Activated T-cell treated with anti-CD3 and anti-CD28 coated beads for 48 hours (primary cell): ENCODE results near the gene OLFM1.

Experiments
- DNase-seq: peaks from one replicate; pipeline ENCODE4 v3.0.0-alpha.2; 2020; ENCODE audit warnings: low read depth

The OLFM1 gene

DNA sequence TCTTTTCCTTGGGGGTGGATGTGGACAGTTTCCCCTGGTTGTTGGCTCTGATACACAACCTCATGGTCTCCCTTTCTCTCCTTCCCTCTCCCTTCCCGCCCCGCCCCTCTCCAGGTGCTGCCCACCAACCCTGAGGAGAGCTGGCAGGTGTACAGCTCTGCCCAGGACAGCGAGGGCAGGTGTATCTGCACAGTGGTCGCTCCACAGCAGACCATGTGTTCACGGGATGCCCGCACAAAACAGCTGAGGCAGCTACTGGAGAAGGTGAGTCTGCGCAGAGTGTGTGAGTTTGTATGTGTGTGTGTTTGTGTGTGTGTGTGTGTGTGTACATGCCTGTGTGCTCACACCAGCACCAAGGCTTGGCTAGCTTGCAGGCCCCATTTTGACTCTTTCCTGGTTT lies 2.6 kb downstream of the OLFM1 start:
- DNase-seq, result no peak

DNA sequence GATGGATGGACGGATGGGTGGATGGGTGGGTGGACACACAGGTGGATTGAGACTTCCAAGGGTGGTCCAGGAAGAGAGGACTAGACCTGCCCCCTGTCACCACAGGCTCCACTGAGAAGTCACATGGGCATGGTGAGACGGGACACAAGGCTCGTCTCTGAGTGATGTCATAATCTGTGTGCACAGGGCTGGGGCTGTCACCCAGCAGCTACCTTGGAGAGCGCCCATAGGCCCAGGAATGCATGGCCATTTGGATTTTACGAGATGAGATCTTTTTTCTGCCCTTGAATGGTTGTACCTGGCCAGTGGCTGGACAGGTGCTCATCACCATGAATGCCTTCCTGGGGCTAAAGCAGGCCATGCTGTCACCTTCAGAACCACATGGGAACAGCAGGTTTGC lies 3.1 kb downstream of the OLFM1 start:
- DNase-seq, result no peak

DNA sequence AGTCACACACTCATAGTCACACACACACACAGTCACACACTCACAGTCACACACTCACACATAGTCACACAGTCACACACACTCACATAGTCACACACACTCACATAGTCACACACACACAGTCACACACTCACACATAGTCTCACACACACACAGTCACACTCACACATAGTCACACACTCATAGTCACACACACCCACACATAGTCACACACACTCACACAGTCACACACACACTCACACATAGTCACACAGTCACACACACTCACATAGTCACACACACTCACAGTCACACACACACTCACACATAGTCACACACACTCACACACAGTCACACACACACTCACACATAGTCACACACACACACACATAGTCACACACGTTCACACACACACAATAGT lies 4.1 kb downstream of the OLFM1 start:
- no peak for DNase-seq

DNA sequence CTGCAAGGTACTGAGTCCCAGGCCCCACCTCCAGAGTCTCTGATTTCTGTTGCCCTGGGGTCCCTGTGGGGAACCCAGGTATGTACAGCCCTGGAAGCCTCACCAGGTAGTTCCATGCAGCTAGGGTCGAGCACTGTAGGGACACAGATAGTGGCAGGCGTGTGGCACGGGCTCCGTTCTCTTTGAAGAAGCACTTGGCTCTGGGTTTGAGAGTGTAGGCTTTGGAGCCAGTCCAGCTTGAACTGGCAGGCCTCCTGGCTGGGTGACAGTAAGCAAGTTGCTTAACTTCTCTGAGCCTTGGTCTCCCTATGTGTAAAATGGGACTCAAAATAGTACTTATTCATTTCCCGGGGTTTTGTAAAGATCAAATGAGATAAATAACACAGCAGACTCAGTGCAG lies 5.6 kb downstream of the OLFM1 start:
- no peak for DNase-seq

DNA sequence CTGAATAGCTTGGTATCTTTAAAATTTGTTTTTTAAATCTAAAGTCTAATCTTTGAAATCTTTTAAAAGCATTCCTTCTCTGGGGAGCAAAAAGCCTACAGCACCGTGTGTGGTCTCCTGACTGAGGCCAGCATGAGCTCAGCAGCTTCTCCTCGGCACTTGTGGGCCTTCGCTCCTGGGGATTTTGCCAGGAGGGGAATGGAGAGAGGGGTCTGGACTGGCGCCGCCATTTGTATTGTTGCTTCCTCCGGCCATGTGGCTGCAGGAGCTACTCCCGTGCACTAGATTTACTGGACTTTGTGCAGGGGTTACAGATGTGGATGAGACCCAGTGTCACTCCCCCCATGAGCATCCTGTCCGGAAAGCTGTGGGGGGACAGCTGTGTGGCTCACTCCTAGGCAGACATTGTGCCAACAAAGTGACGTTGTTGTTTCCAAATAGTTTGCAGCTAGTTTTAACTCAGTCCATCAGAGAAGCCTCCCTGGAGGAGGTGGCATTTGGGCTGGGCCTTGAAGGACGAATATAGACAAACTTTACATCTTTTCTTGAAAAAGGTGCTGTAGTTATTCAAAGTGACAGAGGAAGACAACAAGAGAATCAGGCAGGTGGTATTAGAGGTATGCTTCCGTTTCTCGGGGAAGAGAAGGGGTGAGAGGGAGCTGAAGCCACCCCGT lies 6.6 kb downstream of the OLFM1 start:
- no peak for DNase-seq

GRCh38 chr9:135095470-135096407 lies 8.3 kb downstream of the OLFM1 start:
- DNase-seq, result no peak

- DNase-seq, result no peak
Measured at GRCh38 chr9:135096408-135096895, 9.0 kb downstream of the OLFM1 start.

- no peak for DNase-seq
Measured at GRCh38 chr9:135098400-135099105, 11.1 kb downstream of the OLFM1 start.

GRCh38 chr9:135099574-135099973 lies 12.1 kb downstream of the OLFM1 start:
- DNase-seq, result no peak

- no peak for DNase-seq
Measured at GRCh38 chr9:135100241-135100681, 12.8 kb downstream of the OLFM1 start.

DNA sequence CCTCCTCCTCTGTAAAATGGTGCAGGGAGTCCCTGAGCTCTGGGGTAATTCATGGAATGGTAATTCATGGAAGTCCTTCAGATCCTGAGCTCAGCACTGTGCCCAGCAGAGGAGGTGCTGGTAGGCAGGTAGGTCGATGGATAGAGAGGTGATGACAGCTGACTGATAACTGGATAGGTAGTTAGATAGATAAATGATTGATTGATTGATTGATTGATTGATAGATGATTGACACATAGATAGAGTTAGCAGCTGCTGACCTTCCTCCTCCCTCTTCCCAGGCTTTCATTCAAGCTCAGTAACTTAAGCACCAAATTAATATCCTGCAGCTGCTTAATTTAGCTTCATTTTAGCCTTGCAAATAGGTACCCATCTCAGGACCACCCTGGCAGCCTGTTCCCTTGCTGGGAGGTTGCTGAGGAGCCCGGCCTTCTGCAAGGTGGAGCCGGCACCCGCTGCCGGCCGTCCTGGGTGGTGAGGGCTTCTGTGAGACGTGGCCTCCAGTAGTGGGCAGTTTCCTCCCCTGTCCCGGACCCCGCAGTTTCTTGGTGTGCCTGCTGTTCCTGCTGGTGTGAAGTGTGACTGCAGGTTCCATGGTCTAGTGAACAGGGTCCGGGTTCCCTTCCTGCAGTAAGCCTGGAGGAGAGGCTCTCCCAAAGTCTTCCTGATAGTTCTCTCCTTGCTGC lies 13.4 kb downstream of the OLFM1 start:
- DNase-seq, result no peak

- DNase-seq, result no peak
Measured at GRCh38 chr9:135101486-135101885, 14.0 kb downstream of the OLFM1 start.

DNA sequence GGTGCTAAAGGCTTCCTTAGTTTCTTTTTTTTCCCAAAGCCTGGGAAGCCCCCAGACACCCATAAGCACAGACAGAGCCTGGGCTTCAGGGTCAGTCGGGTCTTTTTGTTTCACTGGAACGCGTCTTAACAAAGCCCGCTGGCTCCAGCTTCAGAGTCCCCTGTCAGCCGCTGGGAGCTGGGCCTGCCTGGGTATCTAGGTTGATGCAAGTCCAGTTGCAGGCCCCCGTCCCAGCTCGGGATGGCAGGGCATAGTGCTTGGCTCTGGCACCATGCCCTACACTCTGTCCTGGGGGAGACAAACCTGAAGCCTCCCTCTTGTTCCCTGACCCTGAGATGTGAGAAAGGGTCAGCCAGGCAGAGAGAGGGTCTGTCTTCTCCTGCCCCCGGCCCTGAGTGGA lies 14.5 kb downstream of the OLFM1 start:
- DNase-seq, result no peak

GRCh38 chr9:135102331-135102730 lies 14.9 kb downstream of the OLFM1 start:
- no peak for DNase-seq

DNA sequence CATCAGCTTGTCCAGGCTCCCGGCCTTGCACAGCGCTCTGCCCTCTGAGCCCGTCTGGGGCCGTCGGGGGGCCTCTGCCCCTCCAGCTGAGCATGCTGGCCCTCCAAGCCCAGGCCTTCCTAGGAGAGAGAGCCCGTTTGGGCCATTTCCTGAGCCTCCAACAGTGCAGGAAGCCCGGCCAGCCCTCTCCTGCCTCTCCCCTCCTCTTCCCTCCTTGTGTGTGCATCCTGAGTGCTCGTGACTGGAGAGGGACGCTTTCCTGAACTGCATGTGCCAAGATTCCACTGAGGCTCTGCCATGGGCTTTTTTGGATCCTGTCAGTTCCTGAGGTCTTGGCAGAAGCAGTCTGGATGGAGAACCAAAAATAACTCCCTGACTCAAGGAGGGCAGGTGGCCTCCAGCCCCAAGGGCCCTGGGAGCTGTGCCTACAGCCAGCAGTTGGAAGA lies 15.6 kb downstream of the OLFM1 start:
- no peak for DNase-seq

- DNase-seq, result no peak
Measured at GRCh38 chr9:135103931-135104639, 16.6 kb downstream of the OLFM1 start.

DNA sequence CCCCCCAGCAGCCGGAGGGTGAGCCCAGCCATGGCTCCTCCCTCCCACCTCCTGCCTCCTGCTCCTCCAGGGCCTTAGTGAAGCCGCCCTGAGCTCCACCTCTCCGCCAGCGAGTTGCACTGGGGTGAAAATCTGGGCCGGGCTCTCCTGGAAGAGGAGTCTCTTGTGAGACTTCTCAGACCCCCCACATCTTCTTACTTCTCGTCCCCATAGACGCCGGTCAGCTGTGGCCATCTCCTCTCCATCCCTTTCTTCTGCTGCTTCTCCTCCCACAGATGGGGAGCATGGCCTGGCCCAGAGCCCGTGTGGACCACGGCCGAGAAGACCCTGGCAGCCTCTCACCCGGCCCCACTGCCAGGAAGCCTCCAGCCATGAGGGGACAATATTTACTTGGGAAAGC lies 17.3 kb downstream of the OLFM1 start:
- DNase-seq, result no peak

- DNase-seq, result no peak
Measured at GRCh38 chr9:135105211-135105745, 17.8 kb downstream of the OLFM1 start.

GRCh38 chr9:135105938-135106491 lies 18.5 kb downstream of the OLFM1 start:
- DNase-seq, result no peak

GRCh38 chr9:135106551-135107270 lies 19.2 kb downstream of the OLFM1 start:
- DNase-seq, result no peak
